Stimulated activated CD4-positive, alpha-beta T cell treated with anti-CD3 and anti-CD28 coated beads, Interleukin-4, amount 100 ng/mL, for 24 hours (primary cell): Measurements from ENCODE around the gene KRT2.
A peak's percentile ranks its signal among the peaks of the same experiment; 100 is the strongest.

Experiments used
- DNase-seq: peaks from one replicate; pipeline ENCODE4 v3.0.0-alpha.2; 2020

KRT2 gene

GRCh38 chr12:52662093-52662917 lies 10.3 kb upstream of the KRT2 start:
- no peak for DNase-seq

GRCh38 chr12:52661668-52662067 lies 9.7 kb upstream of the KRT2 start:
- DNase-seq = no peak

GRCh38 chr12:52660934-52661499 lies 9.0 kb upstream of the KRT2 start:
- DNase-seq = no peak

GRCh38 chr12:52659951-52660350 lies 7.9 kb upstream of the KRT2 start:
- no peak for DNase-seq

GRCh38 chr12:52659395-52659794 lies 7.4 kb upstream of the KRT2 start:
- no peak for DNase-seq

- DNase-seq = no peak
Measured at GRCh38 chr12:52658196-52658595, 6.2 kb upstream of the KRT2 start.

GRCh38 chr12:52657250-52657902 lies 5.4 kb upstream of the KRT2 start:
- DNase-seq = no peak

GRCh38 chr12:52656616-52657015 lies 4.6 kb upstream of the KRT2 start:
- DNase-seq = no peak

GRCh38 chr12:52655720-52656124 lies 3.7 kb upstream of the KRT2 start:
- no peak for DNase-seq

GRCh38 chr12:52655251-52655650 lies 3.2 kb upstream of the KRT2 start:
- DNase-seq = no peak

GRCh38 chr12:52650520-52651081 lies 1.4 kb downstream of the KRT2 start:
- DNase-seq = no peak

GRCh38 chr12:52649066-52649465 lies 2.9 kb downstream of the KRT2 start:
- no peak for DNase-seq

GRCh38 chr12:52648012-52648550 lies 3.9 kb downstream of the KRT2 start:
- DNase-seq = no peak

GRCh38 chr12:52647601-52648000 lies 4.4 kb downstream of the KRT2 start:
- DNase-seq = no peak

GRCh38 chr12:52646613-52647012 lies 5.4 kb downstream of the KRT2 start:
- no peak for DNase-seq

- DNase-seq = no peak
Measured at GRCh38 chr12:52645982-52646381, 6.0 kb downstream of the KRT2 start.

GRCh38 chr12:52645120-52645761 lies 6.8 kb downstream of the KRT2 start:
- peak; percentile 15 for DNase-seq

GRCh38 chr12:52644078-52644415 lies 8.0 kb downstream of the KRT2 start:
- no peak for DNase-seq

- DNase-seq = no peak
Measured at GRCh38 chr12:52643233-52644077, 8.6 kb downstream of the KRT2 start.

GRCh38 chr12:52641468-52641867 lies 10.5 kb downstream of the KRT2 start:
- DNase-seq = no peak

GRCh38 chr12:52637299-52637698 lies 14.7 kb downstream of the KRT2 start:
- DNase-seq = no peak

- DNase-seq = no peak
Measured at GRCh38 chr12:52636592-52637258, 15.3 kb downstream of the KRT2 start.
